ENCODE results near the gene KAZN.
A peak's percentile ranks its signal among the peaks of the same experiment; 100 is the strongest.
"Not testable (repeated sequence)": the region's sequence is repeated elsewhere in the genome, so short reads cannot be mapped to it uniquely, and the experiment has no call there.

Gene KAZN

DNA sequence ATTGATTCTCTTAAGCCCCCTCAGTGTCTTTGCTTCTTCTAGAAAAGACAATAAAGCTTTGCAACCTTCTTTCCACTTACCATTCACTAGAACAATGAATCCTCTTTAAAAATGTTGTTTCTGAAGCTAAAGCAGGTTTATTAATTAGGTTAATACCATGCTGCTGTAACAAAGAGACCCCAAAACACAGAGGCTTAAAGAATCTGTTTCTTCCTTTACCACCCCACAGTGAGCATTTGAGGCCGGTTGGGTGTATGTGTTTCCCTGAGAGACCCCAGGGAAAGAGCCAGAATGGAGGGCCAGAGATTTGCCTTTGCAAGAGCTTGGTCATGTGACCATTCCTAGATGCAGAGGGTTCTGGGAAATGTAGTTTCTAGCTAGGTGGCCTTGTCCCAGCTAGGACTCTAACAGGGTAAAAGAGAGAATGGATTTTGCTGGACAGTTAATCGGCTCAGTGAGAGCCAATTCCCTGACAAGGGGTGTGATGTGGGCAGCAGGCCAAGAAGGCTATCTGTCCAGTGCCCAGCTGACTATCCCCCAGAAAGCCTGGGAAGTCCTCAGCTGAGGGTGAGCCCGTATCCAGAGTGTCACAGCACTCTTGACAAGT, 363.3 kb downstream of the KAZN start:
- DNase-seq (ENCODE audit: insufficient read length, low spot score) (peak; percentile 18), FAIRE-seq (no peak)

DNA sequence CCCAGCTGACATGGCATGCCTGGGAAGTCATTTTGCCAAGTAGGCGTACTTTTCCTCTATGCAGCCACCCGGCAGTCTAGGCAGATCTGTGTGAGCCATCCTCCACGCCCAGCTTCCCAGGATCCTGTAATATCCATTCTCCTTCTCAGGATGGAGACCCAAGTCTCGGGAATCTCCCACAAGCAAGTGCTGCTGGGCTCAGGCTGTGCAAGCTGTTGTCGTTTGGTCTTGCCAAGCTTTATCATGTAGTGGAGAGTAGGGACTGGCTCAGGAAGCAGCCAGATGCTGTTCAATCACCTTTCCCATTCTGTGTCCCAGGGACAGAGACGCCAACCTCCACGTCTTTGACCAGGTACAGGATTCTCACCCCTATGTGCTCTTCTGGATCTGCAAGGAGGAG, 363.9 kb downstream of the KAZN start:
- FAIRE-seq = no peak
- DNase-seq (ENCODE audit: insufficient read length, low spot score) = no peak

DNA sequence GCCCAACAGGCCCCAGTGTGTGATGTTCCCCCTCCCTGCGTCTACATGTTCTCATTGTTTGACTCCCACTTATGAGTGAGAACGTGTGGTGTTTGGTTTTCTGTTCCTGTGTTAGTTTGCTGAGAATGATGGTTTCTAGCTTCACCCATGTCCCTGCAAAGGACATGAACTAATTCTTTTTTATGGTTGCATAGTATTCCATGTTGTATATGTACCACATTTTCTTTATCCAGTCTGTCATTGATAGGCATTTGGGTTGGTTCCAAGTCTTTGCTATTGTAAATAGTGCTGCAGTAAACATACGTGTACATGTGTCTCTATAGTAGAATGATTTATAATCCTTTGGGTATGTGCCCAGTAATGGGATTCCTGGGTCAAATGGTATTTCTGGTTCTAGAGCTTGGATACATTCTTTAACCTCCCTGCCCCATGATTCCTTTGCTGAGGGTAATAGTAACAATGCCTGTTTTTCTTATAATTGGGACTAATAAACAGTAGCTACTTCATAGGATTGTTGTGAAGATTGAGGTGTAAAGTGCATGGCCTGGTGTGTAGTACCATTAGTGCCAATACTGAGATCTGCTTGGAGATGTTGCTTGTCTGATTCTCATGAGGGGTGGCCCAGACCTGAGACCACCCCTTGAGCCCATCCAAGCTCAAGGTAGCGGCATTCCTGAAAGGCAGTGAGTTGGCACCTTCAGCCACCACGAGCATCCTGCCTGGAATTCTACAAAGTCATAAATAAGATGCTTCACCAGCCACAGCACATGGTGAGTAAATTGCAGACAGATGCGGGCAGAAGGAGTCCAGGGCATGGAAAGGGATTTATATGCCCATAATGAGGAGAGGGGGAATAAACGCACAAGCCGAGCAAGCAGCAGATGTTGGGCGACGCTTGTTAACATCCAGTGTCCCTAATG, 365.6 kb downstream of the KAZN start:
- not testable (repeated sequence) for FAIRE-seq; DNase-seq (ENCODE audit: insufficient read length, low spot score)

DNA sequence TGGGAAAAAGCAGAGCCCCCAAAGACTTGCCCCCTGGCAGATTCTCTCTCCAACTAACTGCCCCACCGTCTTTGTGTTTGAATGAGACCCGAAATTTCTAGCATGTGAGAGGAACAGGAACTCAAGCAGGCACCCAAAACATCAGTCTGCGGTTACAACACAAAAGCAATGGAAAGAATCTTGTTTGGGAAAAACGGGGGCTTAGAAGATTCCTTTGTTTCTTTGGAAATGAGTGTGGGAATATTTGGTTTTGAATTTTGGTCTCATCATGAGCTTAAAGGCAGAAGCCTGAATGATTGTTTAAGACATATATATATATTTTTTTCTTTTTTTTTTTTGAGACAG, 366.2 kb downstream of the KAZN start:
- DNase-seq (ENCODE audit: insufficient read length, low spot score) (no peak), FAIRE-seq (no peak)

DNA sequence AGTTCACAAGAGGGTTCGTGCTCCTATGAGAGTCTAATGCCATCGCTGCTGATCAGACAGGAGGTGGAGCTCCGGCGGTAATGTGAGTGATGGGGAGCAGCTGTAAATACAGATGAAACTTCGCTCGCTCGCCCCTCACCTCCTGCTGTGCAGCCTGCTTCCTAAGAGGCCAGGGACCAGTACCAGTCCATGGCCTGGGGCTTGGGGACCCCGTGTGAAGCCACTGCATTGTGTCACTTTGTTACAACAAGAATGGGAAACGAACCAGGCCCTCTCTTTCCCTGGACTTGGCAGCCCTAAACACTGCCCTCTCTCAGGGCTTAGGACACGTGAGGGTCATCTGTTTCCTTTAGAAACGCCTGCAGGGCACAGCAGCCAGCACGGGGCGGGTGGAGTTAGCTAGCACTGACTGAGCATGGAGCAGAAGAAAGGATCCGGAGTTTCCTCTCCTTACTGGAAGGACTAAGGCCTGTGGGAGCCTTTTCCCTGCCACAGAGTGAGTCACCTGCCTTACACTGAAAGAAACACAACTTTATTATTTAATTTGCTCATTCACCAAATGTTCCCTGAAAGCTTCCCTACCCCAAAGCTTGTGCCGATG, 369.9 kb downstream of the KAZN start:
- no peak for FAIRE-seq
- DNase-seq (ENCODE audit: insufficient read length, low spot score) = no peak

DNA sequence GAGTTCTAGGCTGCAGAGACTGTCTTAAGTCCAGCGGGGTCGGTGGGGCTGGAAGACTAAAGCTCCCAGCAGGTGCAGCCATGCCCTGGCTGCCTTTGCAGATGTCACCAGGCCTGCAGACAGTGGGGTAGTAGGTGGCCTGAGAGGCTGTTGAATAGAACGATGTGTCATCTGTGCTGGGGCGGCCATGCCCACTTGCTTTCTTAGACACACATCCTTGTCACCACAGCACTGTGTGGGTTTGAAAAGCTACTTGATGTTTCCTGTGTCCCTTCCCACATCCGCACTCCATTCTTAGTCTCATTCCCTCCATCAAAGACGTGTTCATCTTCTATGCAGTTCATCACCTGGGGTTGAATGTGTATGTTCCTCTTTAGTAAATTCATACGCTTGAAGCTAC, 370.5 kb downstream of the KAZN start:
- FAIRE-seq (no peak), DNase-seq (ENCODE audit: insufficient read length, low spot score) (no peak)

DNA sequence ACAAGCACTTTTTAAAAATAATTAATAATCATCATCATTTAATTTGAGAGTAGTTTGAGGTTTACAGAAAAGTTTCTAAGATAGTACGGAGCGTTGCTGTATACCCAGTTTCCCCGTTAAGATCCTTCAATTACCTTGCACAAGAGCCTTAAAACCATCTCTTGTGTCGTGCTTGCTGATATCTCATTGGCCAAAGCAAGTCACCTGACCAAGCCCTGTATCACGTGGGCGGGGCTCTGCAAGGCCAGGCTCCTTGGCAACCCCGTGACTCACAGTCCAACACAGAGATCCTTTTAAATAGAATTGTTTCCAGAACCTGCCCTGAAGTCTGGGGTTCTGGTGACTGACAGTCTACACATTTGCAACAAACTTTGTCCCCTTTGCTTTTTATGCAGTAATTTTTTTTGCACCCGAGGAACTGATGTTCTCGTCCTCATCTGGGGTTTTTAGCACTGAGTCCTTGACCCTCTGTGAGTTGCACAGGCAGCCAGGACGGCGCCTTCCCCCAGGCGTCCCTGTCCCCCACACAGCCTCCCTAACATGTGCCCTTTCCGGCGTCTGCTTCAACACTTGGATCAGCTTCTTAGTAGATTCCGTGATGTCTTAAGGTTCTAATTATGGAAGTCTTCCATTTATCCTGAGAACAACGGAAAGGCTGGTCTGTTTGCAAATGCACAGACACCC, 371.8 kb downstream of the KAZN start:
- FAIRE-seq (no peak), DNase-seq (ENCODE audit: insufficient read length, low spot score) (no peak)

DNA sequence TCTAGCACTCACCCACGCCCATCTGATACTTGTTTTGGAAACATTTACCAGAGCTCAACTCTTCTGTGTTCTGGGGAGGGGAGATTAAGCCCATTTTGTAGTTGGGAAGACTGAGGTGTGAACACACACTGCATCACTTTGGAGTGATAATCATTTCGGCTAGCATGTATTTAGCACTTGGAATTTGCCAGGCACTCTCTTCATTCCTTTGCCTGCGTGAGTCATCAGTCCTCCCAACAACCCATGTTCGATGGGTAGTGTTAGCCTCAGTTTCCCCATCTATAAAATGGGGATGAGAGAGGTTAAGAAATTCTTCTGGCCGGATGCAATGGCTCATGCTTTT, 372.3 kb downstream of the KAZN start:
- DNase-seq (ENCODE audit: insufficient read length, low spot score) = no peak
- no peak for FAIRE-seq

DNA sequence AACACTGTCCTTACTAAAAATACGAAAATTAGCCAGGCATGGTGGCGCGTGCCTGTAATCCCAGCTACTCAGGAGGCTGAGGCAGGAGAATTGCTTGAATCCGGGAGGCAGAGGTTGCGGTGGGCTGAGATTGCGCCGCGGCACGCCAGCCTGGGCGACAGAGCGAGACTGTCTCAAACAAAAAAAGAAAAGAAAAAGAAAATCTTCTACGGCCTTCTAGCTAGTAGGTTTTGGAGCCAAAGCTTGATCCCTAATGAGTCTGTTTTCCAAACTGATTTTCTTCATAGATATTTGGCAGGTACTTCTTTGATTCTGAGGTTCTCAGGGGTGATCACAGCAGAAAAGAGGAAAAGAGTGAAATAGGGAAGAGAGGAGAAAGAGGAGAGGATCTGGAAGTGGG, 372.7 kb downstream of the KAZN start:
- DNase-seq (ENCODE audit: insufficient read length, low spot score) (no peak), FAIRE-seq (no peak)

DNA sequence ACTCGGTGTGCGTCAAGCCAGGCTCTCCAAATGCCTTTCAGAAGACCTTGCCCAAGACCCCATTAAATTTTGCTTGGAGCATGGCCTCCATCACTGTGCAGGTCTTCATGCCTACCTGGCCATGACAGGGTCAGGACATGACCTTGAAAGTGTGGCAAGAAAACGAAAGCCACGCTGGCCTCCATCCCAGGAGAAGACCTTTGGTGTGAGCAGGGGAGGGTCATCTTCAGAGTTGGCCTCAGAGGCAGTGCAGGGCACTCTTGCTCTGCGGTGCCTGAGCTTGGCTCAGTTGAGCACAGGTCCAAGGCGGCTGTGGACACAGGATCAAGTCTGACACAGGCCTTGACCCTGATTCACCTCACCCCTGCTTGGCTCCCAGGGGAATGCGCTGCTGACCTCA, 373.6 kb downstream of the KAZN start:
- FAIRE-seq (no peak), DNase-seq (ENCODE audit: insufficient read length, low spot score) (no peak)

DNA sequence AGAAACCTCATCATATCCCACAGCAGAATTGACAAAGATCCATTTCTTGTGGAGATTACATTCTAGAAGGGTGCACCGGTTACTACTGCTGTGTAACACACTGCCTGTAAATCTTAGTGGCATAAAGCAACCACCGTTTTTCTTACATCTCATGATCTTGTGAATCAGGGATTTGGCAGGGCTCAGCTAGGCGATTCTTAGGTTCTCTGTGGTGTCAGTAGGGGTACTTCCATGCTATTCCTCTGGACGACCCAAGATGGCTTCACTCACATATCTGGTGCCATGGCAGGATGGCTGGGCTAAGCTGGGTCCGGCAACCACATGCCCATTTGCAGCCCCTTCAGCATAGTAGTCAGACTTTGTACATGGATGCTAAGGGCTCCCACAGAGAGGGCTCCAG, 375.3 kb downstream of the KAZN start:
- DNase-seq (ENCODE audit: insufficient read length, low spot score) = no peak

DNA sequence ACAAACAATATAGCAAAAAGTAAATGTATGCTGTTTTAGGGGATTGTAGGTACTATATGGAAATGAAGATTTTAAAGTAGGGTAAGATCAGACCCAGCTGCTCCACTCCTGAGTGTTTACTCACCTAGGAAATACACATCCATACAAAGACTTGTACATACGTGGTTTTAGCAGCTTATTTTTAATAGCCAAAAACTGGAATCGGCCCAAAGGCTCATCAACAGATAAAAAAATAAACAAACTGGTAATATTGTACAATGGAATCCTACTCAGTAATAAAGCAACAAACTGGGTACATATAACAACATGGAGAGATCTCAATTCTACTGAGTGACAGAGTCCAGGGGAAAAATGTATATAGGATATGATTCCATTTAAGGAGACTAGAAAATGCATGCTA, 375.9 kb downstream of the KAZN start:
- DNase-seq (ENCODE audit: insufficient read length, low spot score) = no peak
- no peak for FAIRE-seq

More for the DNA sequence above, 375.3 kb downstream of the KAZN start:
- no peak for FAIRE-seq

DNA sequence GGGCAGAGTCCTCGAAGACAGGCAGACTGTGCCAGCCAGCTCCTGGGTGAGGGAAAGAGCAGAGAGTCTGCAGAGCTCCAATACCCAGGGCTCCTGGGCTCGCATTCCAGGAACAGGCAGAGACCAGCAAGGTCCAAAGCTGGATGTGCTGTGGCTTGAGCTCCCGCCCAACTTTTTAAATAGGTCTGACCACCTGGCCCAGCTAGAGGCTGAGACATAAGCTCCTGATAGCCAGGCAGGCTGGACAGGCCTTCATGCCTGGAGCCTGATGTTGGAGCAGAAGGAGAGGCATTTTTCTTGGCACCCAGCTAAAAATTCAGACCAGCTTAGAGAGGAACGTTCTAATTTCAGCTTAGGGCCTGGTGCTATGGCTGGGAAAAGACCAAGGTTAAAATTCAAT, 376.6 kb downstream of the KAZN start:
- DNase-seq (ENCODE audit: insufficient read length, low spot score) = no peak
- no peak for FAIRE-seq

DNA sequence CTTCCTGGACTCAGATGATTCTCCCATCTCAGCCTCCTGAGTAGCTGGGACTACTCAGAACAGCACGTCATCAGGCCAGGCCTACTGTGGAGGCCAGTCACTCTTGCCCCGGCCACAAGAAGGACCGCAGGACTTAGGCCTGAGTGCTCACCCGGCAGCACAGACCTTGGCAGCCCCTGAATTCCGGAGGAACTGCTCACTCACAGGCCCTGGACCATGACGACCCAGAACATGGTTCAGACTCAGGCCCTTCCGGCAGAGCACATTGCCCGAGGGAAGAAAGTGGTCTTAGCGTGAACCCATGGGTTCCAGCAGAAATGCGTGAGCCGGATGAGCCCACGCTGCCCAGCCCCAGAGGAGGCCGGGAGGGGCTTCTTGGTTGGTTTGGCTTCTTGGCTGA, 377.8 kb downstream of the KAZN start:
- FAIRE-seq (no peak), DNase-seq (ENCODE audit: insufficient read length, low spot score) (no peak)

DNA sequence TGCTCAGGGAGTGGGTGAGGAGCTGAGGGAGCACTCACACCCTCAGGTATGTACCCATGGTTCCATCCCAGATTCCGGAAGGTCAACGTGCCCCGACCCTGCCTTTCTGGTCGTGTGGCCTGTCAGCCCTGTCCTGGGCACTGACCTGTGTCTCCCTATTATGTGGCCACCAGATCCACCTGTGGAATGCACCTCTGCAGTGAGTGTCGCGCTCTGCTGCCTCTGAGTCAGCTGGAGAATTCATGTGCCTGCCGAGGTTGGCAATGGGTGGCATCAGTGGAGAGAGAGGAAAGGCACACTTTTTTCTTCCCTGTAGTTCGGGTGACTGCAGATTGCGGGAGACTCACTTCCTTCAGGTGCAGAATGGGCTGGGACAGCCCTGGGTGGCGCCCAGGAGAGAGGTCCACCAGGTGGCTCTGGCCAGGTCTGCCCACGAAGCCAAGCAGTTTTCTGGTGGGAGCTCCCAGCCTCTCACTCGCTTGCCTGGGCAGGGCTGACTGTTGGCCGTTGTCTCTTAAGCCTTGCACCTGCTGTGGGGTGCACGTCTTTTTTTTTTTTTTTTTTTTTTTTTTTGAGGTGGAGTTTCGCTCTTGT, 378.9 kb downstream of the KAZN start:
- FAIRE-seq (no peak), DNase-seq (ENCODE audit: insufficient read length, low spot score) (no peak)

DNA sequence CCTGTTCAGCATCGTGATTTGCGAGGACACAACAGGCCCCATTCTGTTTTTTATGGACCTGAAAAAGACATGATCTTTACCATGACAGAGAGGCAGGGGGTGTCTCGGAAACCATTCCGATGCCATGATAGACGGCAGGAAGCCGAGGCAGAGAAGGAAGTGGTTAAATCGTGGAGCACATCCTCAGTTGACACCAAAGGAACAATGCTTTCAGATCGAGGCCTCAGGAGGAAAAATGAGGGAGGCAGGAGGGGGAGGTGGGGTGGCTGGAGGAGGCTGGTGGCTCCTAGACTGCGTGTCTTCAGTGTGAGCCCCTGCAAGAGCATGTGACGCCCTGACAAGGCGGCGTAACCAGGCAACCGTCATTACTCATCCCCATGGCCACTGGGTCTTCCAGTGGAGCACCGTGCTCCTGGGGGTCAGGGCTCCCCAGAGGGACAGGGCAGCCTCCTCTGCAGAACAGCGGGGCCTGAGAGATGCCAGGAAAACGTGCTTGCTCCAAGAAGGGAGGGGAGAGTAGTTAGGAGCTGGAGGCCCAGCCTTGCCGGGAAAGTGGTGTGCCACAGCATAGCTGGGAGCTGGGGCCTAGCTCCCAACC, 382.2 kb downstream of the KAZN start:
- DNase-seq (ENCODE audit: insufficient read length, low spot score) (no peak), FAIRE-seq (no peak)

DNA sequence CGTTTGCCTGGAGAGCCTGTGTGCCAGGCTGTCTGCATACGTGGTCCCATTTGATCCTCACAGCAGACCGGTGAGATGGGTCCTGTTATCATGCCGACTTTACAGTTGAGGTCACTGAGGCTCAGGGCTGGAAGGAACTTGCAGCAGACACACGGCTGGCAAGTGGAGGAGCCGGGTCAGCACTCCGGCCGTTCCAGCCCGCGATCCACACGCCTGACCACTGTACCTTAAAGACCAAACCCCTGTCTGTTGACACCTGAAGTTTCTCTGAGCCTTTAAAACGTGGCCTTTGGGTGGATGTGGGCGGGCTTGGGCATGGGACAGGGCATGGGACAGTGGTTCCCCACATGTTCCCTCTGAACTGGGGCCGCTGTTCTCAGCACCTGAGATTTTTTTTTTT, 383.5 kb downstream of the KAZN start:
- DNase-seq (ENCODE audit: insufficient read length, low spot score) (no peak), FAIRE-seq (no peak)

DNA sequence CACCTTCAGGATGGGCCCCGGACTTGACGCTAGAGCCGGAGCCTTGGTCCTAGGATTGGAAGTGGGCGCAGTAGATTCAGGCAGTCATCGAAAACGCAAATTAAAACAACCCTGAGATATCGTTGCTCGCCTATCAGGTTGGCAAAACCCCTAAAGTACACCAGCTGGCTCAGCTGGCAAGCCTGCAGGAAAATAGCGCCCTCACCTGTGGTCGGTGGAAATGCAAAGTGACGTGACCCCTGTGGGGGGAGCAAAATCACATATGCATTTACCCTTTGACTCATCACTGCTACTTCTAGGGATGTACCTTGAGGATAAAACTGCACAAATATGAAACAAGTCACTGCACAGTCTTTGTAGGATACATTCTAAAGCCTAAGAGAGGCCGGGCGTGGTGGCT, 384.8 kb downstream of the KAZN start:
- no peak for DNase-seq (ENCODE audit: insufficient read length, low spot score)
- FAIRE-seq = no peak

DNA sequence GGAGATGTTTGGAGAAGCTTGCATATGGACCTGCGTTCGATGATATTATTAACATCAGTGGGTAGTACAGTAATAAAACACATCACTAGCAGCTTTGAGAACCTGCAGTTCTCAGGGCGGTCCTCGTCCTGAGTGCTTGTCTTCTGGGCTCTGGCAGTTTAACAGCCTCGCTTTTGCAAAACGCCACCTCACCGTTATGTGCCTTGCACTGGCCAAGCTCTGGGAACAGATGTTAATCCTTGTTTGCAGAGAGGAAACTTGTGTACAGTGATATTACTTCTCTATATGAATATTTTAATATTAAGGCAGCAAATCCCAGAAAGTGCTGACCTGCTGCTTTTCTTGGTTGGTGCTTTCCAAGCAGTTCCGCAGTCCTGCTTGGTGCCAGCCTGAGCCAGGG, 387.7 kb downstream of the KAZN start:
- DNase-seq (ENCODE audit: insufficient read length, low spot score) = no peak
- FAIRE-seq = no peak

DNA sequence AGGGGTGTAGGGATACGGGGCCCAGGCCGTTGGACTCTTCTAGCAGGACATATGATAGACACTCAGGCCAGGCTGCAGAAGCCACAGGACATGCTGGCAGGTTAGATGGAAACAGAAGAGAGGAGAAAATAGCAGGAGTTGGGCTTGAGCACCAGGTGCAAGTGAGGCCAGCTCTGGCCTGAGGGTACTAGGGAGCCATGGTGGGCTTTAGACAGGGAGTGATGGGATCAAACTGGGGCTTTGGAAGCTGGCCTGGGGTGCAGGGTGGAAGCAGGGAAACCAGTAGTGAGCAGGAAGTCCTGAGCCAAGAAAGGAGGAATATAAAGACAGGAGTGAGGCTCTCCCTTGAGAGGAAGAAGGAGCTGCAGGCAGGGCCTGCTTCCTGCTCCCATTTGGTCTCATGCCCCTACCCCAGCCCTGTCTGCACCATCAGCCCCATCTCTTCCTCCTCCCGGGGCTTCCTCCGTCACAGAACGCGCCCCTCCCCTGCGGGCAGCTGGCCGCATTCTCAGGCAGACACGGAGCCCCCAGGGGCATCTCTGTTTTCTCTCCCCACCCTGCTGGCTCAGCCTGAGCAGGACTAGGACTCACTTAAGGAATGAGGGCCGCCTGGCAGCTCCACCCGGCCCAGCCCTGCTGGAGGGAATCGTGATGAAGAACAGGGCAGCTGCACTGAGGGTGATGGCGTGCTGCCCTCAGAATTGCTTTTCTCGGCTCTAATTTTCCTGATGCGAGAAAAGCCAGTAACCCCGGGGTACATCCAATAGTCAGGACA, 389.5 kb downstream of the KAZN start:
- DNase-seq (ENCODE audit: insufficient read length, low spot score) (no peak), FAIRE-seq (no peak)

All from GM19239 (cell line).